ENCODE data around the gene AHSA1. TPM values are rescaled to one million over a fixed set of nuclear protein-coding genes. Genes with fewer than 3 reads are reported as not detected.

AHSA1 gene
- total RNA-seq, 2 experiments from 2014 or later = 28.7 to 33.7 TPM

DNA sequence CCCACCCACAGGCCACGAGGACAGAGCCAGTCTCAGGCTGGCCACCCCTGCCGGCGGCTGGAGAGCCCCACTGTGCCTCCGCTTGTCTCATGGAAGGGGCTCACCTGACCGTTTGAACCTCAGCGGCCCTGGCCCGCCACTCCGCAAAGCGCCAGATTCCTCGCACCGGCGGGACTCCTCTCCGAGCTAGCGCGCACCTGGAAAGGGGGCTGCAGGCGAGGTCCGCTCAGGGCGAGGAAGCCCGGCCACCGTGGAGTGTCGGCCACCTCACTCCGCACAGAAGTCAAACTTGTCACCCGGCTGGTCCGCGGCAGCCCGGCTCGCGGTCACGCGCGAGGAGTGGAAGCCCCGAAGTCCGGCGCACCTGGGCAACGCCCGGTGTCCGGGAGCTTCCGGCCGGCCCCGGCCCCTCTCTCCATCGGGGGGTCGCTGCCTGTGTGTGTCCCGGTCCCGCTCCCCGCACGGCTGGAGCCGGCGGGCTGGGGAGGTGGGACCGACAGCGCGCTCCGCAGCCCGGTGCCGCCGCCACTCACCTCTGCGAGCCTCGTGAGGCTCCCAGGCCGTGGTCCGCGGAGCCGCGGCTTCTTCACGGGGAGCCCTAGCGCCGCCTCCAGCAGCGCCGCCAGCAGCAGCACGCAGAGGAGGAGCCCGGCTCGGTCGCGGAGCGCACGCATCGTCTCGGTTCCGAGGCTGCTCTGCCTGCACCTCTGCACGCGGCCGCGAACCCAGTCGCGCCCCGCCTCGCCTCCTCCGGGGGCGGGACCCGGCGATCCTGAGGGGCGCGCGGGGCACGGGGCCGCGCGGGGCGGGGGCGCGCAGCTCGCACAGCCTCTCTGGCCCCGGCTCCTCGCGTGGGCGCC, 40.5 kb downstream of the AHSA1 start, which contains the start of gene ISM2:
Gene ISM2 (minus strand): TSS at position 697 of the 860 bp plus-strand sequence. CDS start 23 bp downstream, at position 674.
- Mint-ChIP-seq H3K36me3 (ENCODE audit: low read depth) (no peaks in the 10 kb centered on the region), H3K4me1 (ENCODE audit: low read depth) (peaks cover 4% of the 10 kb centered on the region), H3K27ac (no peak within 1 kb of the TSS), H3K4me3 (peak within 1 kb of the TSS; percentile 73), H3K27me3 (peaks cover 45% of the 10 kb centered on the region), H3K9me3 (peaks cover 4% of the 10 kb centered on the region)
- ChIA-PET POLR2A (no interaction called here), CTCF (no interaction called here)
- intact Hi-C loops (cut with DNase I, micrococcal nuclease) = no loop called here
- peak within 1 kb of the TSS; percentile 29 for H3K4me3 ChIP-seq (ENCODE audit: low read length)
- H3K4me1 ChIP-seq (ENCODE audit: insufficient read depth, low read length) = peaks cover 11% of the 10 kb centered on the region
- no peak within 1 kb of the TSS for H3K27ac ChIP-seq (ENCODE audit: low read depth in 1 of 2, low read length in 2 of 2)
- no peaks in the 10 kb centered on the region for H3K36me3 ChIP-seq (ENCODE audit: insufficient read depth, low read length)
- peaks cover 2 to 5% of the 10 kb centered on the region in 2 experiments for H3K9me3 ChIP-seq (ENCODE audit: control insufficient read depth in 1 of 2, insufficient read depth in 1 of 2, low read length in 2 of 2)
- DNase-seq (peak in 13 of 14 experiments; percentile 7 to 59 (median 19)), ATAC-seq (ENCODE audit: poor library complexity) (peak; percentile 77)
- TF ChIP-seq, protein P1, sequence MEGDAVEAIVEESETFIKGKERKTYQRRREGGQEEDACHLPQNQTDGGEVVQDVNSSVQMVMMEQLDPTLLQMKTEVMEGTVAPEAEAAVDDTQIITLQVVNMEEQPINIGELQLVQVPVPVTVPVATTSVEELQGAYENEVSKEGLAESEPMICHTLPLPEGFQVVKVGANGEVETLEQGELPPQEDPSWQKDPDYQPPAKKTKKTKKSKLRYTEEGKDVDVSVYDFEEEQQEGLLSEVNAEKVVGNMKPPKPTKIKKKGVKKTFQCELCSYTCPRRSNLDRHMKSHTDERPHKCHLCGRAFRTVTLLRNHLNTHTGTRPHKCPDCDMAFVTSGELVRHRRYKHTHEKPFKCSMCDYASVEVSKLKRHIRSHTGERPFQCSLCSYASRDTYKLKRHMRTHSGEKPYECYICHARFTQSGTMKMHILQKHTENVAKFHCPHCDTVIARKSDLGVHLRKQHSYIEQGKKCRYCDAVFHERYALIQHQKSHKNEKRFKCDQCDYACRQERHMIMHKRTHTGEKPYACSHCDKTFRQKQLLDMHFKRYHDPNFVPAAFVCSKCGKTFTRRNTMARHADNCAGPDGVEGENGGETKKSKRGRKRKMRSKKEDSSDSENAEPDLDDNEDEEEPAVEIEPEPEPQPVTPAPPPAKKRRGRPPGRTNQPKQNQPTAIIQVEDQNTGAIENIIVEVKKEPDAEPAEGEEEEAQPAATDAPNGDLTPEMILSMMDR (IDR thresholded peaks at IDR 0.05) = no peak
- peaks cover 21 to 24% of the 10 kb centered on the region in 2 experiments for H3K27me3 ChIP-seq (ENCODE audit: control insufficient read depth in 1 of 2, insufficient read depth in 2 of 2, low read length in 2 of 2)

DNA sequence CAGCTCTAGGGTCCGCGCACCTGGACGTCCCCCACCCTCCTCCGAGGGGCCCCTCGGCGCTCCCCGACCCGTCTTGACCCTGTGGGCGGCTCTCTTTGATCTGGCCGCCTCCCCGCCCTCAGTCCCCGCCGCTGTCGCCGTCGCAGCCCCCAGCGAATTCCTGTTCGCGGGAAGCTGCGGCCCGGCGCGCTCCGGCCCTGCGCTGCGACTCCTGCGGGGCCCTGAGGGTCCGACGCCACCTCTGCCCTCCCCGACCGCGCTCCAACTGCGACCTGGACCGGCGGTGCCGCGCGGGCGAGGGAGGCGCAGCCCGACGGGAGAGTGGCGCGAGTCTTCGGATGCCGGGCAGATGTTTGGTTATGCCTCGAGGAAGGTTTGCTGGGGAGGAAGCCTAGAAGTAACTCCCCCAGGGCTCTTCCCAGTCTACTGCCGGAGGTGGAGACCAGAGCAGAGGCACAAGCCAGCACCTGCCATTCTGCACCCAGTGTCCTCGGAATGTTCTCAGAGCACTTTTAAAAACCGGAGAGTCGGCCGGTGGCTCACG, 41.2 kb downstream of the AHSA1 start:
- Histone ChIP-seq H3K9me3 (ENCODE audit: control insufficient read depth in 1 of 2, insufficient read depth in 1 of 2, low read length in 2 of 2) (peaks cover 5 to 9% of the 10 kb centered on the region in 2 experiments), H3K27me3 (ENCODE audit: control insufficient read depth in 1 of 2, insufficient read depth in 2 of 2, low read length in 2 of 2) (peaks cover 21 to 24% of the 10 kb centered on the region in 2 experiments), H3K27ac (ENCODE audit: low read depth in 1 of 2, low read length in 2 of 2) (no peak overlapping the region), H3K4me1 (ENCODE audit: insufficient read depth, low read length) (peaks cover 11% of the 10 kb centered on the region), H3K36me3 (ENCODE audit: insufficient read depth, low read length) (no peaks in the 10 kb centered on the region), H3K4me3 (ENCODE audit: low read length) (no peak overlapping the region)
- peaks cover 4% of the 10 kb centered on the region for H3K4me1 Mint-ChIP-seq (ENCODE audit: low read depth)
- ATAC-seq (ENCODE audit: poor library complexity) = peak; percentile 17
- no peak overlapping the region for H3K27ac Mint-ChIP-seq
- ChIA-PET CTCF (no interaction called here), POLR2A (no interaction called here)
- H3K27me3 Mint-ChIP-seq = peaks cover 45% of the 10 kb centered on the region
- no peaks in the 10 kb centered on the region for H3K36me3 Mint-ChIP-seq (ENCODE audit: low read depth)
- peak overlapping the region; percentile 34 for H3K4me3 Mint-ChIP-seq
- H3K9me3 Mint-ChIP-seq = peaks cover 5% of the 10 kb centered on the region
- DNase-seq = no peak
- intact Hi-C loops (cut with DNase I, micrococcal nuclease) = no loop called here
- TF ChIP-seq, protein P1 (IDR thresholded peaks at IDR 0.05) = no peak

DNA sequence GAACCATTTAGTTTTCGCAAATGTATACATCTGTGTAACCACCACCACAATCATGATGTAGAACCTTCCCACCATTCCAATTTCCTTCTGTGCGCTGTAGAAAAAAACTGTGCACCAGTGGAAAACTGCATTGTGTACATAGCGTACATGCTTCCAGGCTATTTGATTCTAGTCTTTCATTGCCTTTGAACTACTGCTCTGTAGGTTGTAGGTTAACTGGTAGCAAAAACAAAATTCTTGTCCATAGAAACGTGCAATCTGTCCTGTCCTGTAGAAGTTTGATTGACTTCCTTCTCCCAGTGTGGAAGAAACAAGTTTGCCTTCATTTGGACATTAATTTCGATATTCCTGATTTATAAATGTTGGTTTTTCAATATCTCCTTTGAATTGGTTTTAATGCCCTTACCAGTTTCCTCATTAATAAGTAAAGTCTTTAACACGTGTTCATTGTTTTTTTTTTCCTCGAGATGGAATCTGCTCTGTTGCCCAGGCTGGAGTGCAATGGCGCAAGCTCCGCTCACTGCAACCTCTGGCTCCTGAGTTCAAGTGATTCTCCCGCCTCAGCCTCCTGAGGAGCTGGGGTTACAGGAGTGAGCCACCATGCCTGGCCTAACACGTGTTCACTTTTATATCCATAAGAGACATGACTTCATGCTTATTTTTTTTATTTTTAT, 44.4 kb downstream of the AHSA1 start:
- H3K9me3 Mint-ChIP-seq = peaks cover 5% of the 10 kb centered on the region
- Histone ChIP-seq H3K4me3 (ENCODE audit: low read length) (no peak overlapping the region), H3K27ac (ENCODE audit: low read depth in 1 of 2, low read length in 2 of 2) (no peak overlapping the region), H3K36me3 (ENCODE audit: insufficient read depth, low read length) (peaks cover 2% of the 10 kb centered on the region), H3K4me1 (ENCODE audit: insufficient read depth, low read length) (peaks cover 11% of the 10 kb centered on the region), H3K9me3 (ENCODE audit: control insufficient read depth in 1 of 2, insufficient read depth in 1 of 2, low read length in 2 of 2) (peaks cover 5 to 10% of the 10 kb centered on the region in 2 experiments), H3K27me3 (ENCODE audit: control insufficient read depth in 1 of 2, insufficient read depth in 2 of 2, low read length in 2 of 2) (peaks cover 18 to 19% of the 10 kb centered on the region in 2 experiments)
- intact Hi-C loops (cut with DNase I, micrococcal nuclease) = no loop called here
- peaks cover 4% of the 10 kb centered on the region for H3K4me1 Mint-ChIP-seq (ENCODE audit: low read depth)
- ChIA-PET POLR2A (no interaction called here), CTCF (no interaction called here)
- H3K27me3 Mint-ChIP-seq = peaks cover 31% of the 10 kb centered on the region
- peaks cover 7% of the 10 kb centered on the region for H3K36me3 Mint-ChIP-seq (ENCODE audit: low read depth)
- H3K27ac Mint-ChIP-seq = no peak overlapping the region
- no peak for ATAC-seq (ENCODE audit: poor library complexity)
- TF ChIP-seq, protein P1 (IDR thresholded peaks at IDR 0.05) = no peak
- DNase-seq = no peak
- H3K4me3 Mint-ChIP-seq = no peak overlapping the region
